ENCODE measurements around the gene KDM1B. TPM values are rescaled to one million over a fixed set of nuclear protein-coding genes. Genes with fewer than 3 reads are reported as not detected.

The KDM1B gene
- total and polyA plus RNA-seq, 9 of the 15 experiments (the other 6 are each of a cell fraction or from before 2014, with no cell fraction given) = 1.4 to 58.9 (median 36.3) TPM

DNA sequence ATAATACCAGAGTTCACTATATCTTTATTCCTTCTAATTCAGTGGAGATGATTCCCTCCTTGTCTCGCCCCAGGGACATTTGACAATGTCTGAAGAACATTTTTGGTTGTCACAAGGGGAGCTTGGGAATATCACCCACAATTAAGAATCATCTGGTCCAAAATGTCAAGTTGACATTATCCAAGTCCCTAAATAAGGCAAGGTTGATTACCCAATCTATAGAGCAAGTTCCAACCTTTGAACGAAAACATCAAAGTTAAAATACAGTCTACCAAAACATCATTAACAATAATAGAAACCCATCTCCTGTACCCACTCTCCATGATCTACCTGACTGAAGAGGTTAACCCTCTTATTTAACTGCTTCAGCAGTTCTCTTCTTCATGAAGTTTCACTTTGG lies 93.5 kb downstream of the KDM1B start:
- Histone ChIP-seq H3K27ac (ENCODE audit: extremely low read depth, low read depth, low read length) (no peak overlapping the region), H2AFZ (ENCODE audit: low read depth, low read length) (no peak overlapping the region), H3K9ac (ENCODE audit: insufficient read depth in 1 of 2, low read depth in 2 of 2, low read length in 2 of 2) (no peak overlapping the region), H3K36me3 (ENCODE audit: control insufficient read depth, insufficient read depth, low read length) (peaks cover 99% of the 10 kb centered on the region), H3K79me2 (ENCODE audit: control insufficient read depth, insufficient read depth, low read length) (peaks cover 86% of the 10 kb centered on the region), H3K4me2 (ENCODE audit: insufficient read depth, low read length) (no peak overlapping the region), H3K4me3 (no peak overlapping the region), H4K20me1 (replicated peaks; ENCODE audit: control insufficient read depth, insufficient read depth, low read length) (no peaks in the 10 kb centered on the region), H3K9me1 (ENCODE audit: control insufficient read depth, insufficient read depth, low read length) (no peaks in the 10 kb centered on the region), H3K9me3 (replicated peaks; ENCODE audit: control insufficient read depth, insufficient read depth, low read depth, low read length) (no peaks in the 10 kb centered on the region), H3K4me1 (replicated peaks in 1 of 2; ENCODE audit: control insufficient read depth in 2 of 2, insufficient read depth in 2 of 2, low read length in 2 of 2) (peaks cover 0 to 4% of the 10 kb centered on the region in 2 experiments; a peak in 1 of 5 replicates), H3K27me3 (ENCODE audit: control insufficient read depth in 2 of 2, insufficient read depth in 2 of 2, low read length in 2 of 2) (no peaks in the 10 kb centered on the region)
- intact Hi-C loops (cut with micrococcal nuclease) = no loop called here
- no peak for TF ChIP-seq BACH1 (tag; IDR thresholded peaks at IDR 0.05)
- TF ChIP-seq CBX1 (IDR thresholded peaks at IDR 0.05; ENCODE audit: low read depth) = no peak
- peak; percentile 34; the same call in 1 of the 2 replicates for TF ChIP-seq C11orf30 (IDR thresholded peaks at IDR 0.05; ENCODE audit: low read depth)
- TF ChIP-seq ZNF316 (IDR thresholded peaks at IDR 0.05) = peak; percentile 57; the same call in 1 of the 2 replicates
- BruUV-seq (replicated peaks) = no TSS peak
- CTCF ChIA-PET (ENCODE audit: low intra/inter-chr PET ratio) = no interaction called here
- no peak for FAIRE-seq
- no peak for ATAC-seq
- POLR2A ChIA-PET = interaction anchor here (0.7 to 1.0 kb wide), 2 partner anchors 9 to 11 kb away, joined by 3 to 4 read pairs; no protein-coding TSS in a partner anchor
- WGBS (ENCODE audit: insufficient coverage, low coverage, missing lambda C conversion rate) = 97% methylated on average over 2 of the region's 2 CpGs
- DNase-seq (ENCODE audit: extremely low read depth in 1 of 4, low spot score in 3 of 4) = no peak
- in situ Hi-C loops (cut with MboI) = no loop called here

DNA sequence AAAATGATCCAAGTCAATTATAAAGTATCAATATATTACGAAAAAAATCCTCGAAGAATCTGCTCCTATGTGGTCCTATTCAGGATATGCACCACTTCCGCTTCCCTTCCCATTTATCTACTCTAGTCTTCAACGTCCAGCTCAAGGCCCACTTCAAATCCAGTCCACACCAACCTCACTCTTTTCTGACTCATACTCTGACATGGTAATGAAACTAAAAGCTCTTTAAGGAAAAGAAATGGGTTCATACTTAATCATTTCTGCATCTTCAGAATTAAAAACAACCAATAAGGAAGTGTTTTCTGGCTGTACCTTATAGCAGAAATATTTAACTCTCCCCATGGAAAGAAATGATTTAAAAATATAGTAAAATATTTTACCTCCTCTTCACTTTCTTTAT lies 94.0 kb downstream of the KDM1B start:
- ATAC-seq (no peak), FAIRE-seq (no peak), DNase-seq (ENCODE audit: extremely low read depth in 1 of 4, low spot score in 3 of 4) (no peak)
- H3K4me1 ChIP-seq (replicated peaks in 1 of 2; ENCODE audit: control insufficient read depth in 2 of 2, insufficient read depth in 2 of 2, low read length in 2 of 2) = 0 out of 5 replicates have a peak, but pooled peaks cover 0 to 1% of the 10 kb centered on the region in 2 experiments
- ChIA-PET POLR2A (interaction anchor here (0.6 to 1.4 kb wide), 4 partner anchors 8 to 116 kb away, joined by 3 to 4 read pairs (median 3); no protein-coding TSS in a partner anchor), CTCF (ENCODE audit: low intra/inter-chr PET ratio) (no interaction called here)
- H3K9me1 ChIP-seq (ENCODE audit: control insufficient read depth, insufficient read depth, low read length) = no peaks in the 10 kb centered on the region
- no peaks in the 10 kb centered on the region for H3K27me3 ChIP-seq (ENCODE audit: control insufficient read depth in 2 of 2, insufficient read depth in 2 of 2, low read length in 2 of 2)
- TF ChIP-seq POLR2A (conservative IDR thresholded peaks at IDR 0.05) (0 out of 2 replicates have a peak, but pooled peaks have one; percentile 2), FOXK1 (CRISPR knock-in tag; IDR thresholded peaks at IDR 0.05; ENCODE audit: borderline replicate concordance) (no peak)
- TF ChIP-seq, protein P1, sequence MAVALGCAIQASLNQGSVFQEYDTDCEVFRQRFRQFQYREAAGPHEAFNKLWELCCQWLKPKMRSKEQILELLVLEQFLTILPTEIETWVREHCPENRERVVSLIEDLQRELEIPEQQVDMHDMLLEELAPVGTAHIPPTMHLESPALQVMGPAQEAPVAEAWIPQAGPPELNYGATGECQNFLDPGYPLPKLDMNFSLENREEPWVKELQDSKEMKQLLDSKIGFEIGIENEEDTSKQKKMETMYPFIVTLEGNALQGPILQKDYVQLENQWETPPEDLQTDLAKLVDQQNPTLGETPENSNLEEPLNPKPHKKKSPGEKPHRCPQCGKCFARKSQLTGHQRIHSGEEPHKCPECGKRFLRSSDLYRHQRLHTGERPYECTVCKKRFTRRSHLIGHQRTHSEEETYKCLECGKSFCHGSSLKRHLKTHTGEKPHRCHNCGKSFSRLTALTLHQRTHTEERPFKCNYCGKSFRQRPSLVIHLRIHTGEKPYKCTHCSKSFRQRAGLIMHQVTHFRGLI (CRISPR knock-in tag; IDR thresholded peaks at IDR 0.05) = no peak
- in situ Hi-C loops (cut with MboI) (no loop called here), intact Hi-C loops (cut with micrococcal nuclease) (no loop called here)
- H3K79me2 ChIP-seq (ENCODE audit: control insufficient read depth, insufficient read depth, low read length) = peaks cover 87% of the 10 kb centered on the region
- H3K9me3 ChIP-seq (replicated peaks; ENCODE audit: control insufficient read depth, insufficient read depth, low read depth, low read length) = no peaks in the 10 kb centered on the region
- 89% methylated on average over 4 of the region's 4 CpGs for WGBS (ENCODE audit: insufficient coverage, low coverage, missing lambda C conversion rate)
- no peak overlapping the region for H3K27ac ChIP-seq (ENCODE audit: extremely low read depth, low read depth, low read length)
- no peak overlapping the region for H3K4me2 ChIP-seq (ENCODE audit: insufficient read depth, low read length)
- H3K9ac ChIP-seq (ENCODE audit: insufficient read depth in 1 of 2, low read depth in 2 of 2, low read length in 2 of 2) = no peak overlapping the region
- H3K4me3 ChIP-seq = no peak overlapping the region
- no peaks in the 10 kb centered on the region for H4K20me1 ChIP-seq (replicated peaks; ENCODE audit: control insufficient read depth, insufficient read depth, low read length)
- no TSS peak for BruUV-seq (replicated peaks)
- no peak overlapping the region for H2AFZ ChIP-seq (ENCODE audit: low read depth, low read length)
- H3K36me3 ChIP-seq (ENCODE audit: control insufficient read depth, insufficient read depth, low read length) = peaks cover 99% of the 10 kb centered on the region

Data from K562 (cell line).